GM18870 (cell line): ENCODE measurements around the gene SRPK3.
"Not testable (repeated sequence)": the region's sequence is repeated elsewhere in the genome, so short reads cannot be mapped to it uniquely, and the experiment has no call there.

ENCODE experiments used
- ATAC-seq: cut with Tn5 transposase; IDR thresholded peaks from one replicate; pipeline ENCODE4 v1.9.1; 2021; ENCODE audit warnings: moderate library complexity; ENCODE audit not compliant: unreplicated experiment

Gene SRPK3

DNA sequence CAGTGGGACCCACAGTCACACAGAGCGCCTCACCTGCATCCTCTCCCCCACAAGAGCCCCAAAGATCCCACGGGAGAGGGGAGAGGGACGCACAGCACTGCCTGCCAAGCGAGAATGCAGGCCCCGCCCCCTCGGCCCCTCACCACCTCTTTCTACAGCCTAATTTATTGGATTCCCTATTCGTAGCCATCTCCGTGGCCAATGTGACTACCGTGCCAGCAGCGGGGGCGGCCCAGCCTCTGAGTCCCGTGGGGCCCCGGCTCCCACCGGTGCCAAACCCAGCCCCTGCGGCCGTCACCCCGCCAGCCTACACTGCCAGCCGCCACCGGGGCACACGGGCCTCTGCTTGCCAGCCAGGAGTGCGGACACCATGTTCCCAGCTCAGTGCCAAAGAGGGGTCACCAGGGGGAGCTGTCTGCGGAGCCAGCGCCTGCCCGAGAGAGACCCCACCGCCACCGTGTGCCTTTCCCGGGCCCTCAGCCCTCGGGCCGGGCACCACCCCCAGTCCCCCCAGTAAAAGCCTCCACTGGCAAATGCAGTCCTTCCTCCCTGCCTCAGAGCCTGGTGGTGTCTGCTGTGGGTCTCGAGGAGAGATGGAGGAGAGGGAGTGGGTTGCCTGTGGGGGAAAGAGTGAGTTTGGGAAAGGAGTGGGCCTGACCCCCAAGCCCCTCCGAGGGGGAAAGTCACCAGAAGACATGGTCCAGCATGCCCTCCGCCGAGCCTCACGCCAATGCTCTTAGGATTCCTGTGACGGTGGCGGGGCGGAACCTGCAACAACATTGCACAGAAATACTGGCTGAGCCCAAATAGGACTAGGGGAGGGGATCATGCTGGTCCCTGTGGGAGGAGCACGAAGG, 36.4 kb upstream of the SRPK3 start:
- ATAC-seq = no peak

- not testable (repeated sequence) for ATAC-seq
These were observed 35.8 kb upstream of the SRPK3 start for GRCh38 chrX:153745067-153745433.

- no peak for ATAC-seq
These were observed 34.5 kb upstream of the SRPK3 start for GRCh38 chrX:153746359-153746758.

DNA sequence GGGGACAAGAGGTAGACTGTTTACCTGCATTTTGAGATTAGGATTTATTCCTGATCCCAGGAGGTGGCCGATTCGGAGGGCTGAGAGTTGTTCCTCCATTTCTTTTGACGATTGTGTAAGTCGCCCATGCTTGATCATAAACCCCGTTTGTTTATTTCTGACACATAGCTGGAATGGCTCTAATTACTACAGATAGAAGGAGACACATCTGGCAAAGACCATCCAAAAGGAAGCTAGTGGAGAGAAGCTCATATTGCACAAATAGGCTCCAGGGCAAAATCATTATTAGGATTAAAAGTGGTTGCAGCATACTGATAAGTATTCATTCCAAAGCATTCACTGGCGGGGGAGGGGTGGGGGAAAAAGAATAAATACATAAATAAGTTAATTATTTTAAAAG, 33.9 kb upstream of the SRPK3 start:
- not testable (repeated sequence) for ATAC-seq

GRCh38 chrX:153749017-153749416, 31.8 kb upstream of the SRPK3 start:
- not testable (repeated sequence) for ATAC-seq

GRCh38 chrX:153750127-153750774, 30.6 kb upstream of the SRPK3 start:
- no peak for ATAC-seq

DNA sequence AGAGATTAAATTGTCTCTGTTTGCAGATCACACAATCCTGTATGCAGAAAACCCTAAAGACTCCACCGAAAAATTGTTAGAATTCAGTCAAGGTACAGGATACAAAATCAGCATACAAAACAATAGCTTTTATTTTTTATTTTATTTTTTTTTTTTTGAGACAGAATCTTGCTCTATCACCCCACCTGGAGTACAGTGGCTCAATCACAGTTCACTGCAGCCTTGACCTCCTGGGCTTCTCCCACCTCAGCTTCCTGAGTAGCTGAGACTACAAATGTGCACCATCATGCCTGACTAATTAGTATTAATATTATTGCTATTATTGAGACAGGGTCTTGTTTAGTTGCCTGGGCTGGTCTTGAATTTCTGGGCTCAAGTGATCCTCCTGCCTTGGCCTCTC, 25.7 kb upstream of the SRPK3 start:
- no peak for ATAC-seq

DNA sequence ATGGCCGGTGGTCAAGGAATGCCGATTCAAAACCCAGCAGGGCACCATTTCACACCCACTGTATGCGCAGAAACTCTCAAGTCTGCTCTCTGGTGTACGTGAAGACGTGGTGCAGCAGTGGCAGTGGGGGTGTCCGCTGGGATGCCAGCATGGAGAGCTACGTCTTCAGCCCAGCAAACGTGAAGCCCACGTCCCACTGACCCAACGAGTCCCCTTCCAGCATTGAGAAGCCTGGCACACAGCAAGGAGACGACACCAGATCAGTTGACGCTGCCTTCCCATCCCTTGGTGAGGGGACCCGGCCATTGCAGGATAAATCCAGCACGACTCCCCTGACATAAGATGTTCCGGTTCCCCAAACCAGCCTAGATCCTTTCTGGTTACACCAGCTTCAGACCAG, 19.0 kb upstream of the SRPK3 start:
- no peak for ATAC-seq

GRCh38 chrX:153762626-153763173, 18.1 kb upstream of the SRPK3 start:
- ATAC-seq = no peak

- no peak for ATAC-seq
These were observed 17.4 kb upstream of the SRPK3 start for GRCh38 chrX:153763298-153763932.

GRCh38 chrX:153763989-153764755, 16.7 kb upstream of the SRPK3 start, which contains the start of gene PLXNB3:
Gene PLXNB3, plus strand, starts transcription at chrX:153764249. Its CDS starts 1,287 bp downstream, at chrX:153765536.
- ATAC-seq = no peak

DNA sequence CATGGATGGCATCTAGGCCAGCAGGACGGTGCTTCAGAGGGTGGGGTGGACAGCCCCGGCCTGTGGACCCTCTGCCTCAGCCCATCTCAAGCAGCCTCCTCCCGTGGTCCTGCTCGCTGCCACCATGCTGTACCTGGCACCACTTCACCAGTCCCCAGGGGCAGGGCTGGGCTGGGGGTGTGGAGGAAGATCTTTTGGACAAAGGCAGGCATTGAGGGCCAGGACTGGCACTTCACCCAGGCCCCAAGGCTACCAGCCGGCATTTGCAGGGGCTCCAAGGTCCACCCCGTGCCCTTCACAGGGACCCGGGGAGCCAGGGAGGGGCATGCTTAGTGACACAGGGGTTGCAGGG, 16.1 kb upstream of the SRPK3 start:
- ATAC-seq = no peak

- ATAC-seq = no peak
These were observed 15.4 kb upstream of the SRPK3 start for GRCh38 chrX:153765138-153766079.

GRCh38 chrX:153766098-153766817, 14.6 kb upstream of the SRPK3 start:
- ATAC-seq = no peak

DNA sequence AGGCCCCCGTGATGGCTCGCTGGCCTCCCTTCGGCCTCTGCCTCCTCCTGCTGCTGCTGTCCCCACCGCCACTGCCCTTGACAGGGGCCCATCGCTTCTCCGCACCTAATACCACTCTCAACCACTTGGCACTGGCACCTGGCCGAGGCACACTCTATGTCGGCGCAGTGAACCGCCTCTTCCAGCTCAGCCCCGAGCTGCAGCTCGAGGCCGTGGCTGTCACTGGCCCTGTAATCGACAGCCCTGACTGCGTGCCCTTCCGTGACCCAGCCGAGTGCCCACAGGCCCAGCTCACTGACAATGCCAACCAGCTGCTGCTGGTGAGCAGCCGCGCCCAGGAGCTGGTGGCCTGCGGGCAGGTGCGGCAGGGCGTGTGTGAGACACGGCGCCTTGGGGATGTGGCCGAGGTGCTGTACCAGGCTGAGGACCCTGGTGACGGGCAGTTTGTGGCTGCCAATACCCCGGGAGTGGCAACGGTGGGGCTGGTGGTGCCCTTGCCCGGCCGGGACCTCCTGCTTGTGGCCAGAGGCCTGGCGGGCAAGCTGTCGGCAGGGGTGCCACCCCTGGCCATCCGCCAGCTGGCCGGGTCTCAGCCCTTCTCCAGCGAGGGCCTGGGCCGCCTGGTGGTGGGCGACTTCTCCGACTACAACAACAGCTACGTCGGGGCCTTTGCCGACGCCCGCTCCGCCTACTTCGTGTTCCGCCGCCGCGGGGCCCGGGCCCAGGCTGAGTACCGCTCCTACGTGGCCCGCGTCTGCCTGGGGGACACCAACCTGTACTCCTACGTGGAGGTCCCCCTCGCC, 13.8 kb upstream of the SRPK3 start:
- no peak for ATAC-seq

DNA sequence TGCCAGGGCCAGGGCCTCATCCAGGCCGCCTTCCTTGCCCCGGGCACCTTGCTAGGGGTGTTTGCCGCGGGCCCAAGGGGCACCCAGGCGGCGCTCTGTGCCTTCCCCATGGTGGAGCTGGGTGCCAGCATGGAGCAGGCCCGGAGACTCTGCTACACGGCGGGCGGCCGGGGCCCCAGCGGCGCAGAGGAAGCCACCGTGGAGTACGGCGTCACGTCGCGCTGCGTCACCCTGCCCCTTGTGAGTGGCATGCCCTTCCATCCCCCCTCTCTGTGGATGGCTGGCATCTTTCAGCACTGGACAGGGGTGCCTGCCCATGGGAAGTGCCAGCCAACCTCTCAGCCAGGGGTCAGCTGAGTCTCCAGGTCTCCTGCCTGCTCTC, 13.2 kb upstream of the SRPK3 start:
- ATAC-seq = no peak

GRCh38 chrX:153768311-153769157, 12.3 kb upstream of the SRPK3 start:
- ATAC-seq = no peak
